Measurements from ENCODE around the gene TSEN34. TPM values are rescaled to one million over a fixed set of nuclear protein-coding genes. Genes with fewer than 3 reads are reported as not detected.

Gene TSEN34
- total and polyA plus RNA-seq, 12 donors = 21.5 to 201 (median 88.7) TPM

DNA sequence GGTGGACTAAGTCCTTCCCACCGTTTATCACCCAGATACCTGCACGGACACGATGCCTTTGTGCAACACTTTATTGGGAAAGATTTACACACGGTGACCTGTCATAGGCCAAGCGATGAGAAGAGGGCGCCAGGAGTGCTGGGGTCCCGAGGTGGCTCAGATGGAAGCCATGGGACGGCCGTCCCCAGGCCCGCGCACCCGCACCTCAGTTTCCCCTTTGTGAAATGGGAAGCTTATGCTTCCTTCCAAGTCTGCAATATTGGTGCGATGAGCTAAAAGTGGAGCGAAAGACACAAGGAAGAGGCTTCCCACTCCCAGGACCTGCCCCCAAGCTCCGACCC, 17.8 kb upstream of the TSEN34 start:
- WGBS, 4 donors = 31 to 70% (median 40%) methylated on average over 2 to 15 of the region's 15 CpGs
- Histone ChIP-seq H3K27ac (no peak overlapping the region), H3K4me1 (replicated peaks in 1 of 2) (peaks cover 6 to 7% of the 10 kb centered on the region in 2 donors), H3K36me3 (replicated peaks in 1 of 2) (peaks cover 0 to 8% of the 10 kb centered on the region in 2 donors), H3K9me3 (replicated peaks in 1 of 3) (no peaks in the 10 kb centered on the region), H3K4me3 (no peak overlapping the region), H3K27me3 (no peaks in the 10 kb centered on the region)
- TF ChIP-seq, protein P1, sequence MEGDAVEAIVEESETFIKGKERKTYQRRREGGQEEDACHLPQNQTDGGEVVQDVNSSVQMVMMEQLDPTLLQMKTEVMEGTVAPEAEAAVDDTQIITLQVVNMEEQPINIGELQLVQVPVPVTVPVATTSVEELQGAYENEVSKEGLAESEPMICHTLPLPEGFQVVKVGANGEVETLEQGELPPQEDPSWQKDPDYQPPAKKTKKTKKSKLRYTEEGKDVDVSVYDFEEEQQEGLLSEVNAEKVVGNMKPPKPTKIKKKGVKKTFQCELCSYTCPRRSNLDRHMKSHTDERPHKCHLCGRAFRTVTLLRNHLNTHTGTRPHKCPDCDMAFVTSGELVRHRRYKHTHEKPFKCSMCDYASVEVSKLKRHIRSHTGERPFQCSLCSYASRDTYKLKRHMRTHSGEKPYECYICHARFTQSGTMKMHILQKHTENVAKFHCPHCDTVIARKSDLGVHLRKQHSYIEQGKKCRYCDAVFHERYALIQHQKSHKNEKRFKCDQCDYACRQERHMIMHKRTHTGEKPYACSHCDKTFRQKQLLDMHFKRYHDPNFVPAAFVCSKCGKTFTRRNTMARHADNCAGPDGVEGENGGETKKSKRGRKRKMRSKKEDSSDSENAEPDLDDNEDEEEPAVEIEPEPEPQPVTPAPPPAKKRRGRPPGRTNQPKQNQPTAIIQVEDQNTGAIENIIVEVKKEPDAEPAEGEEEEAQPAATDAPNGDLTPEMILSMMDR (IDR thresholded peaks at IDR 0.05) = no peak
- TF ChIP-seq POLR2A (IDR thresholded peaks at IDR 0.05) = no peak
- intact Hi-C loops (cut with DNase I) = no loop called here
- DNase-seq = no peak

- Histone ChIP-seq H3K27me3 (no peaks in the 10 kb centered on the region), H3K4me1 (replicated peaks in 1 of 2) (peaks cover 6 to 7% of the 10 kb centered on the region in 2 donors), H3K4me3 (no peak overlapping the region), H3K36me3 (replicated peaks in 1 of 2) (peaks cover 0 to 14% of the 10 kb centered on the region in 2 donors), H3K9me3 (replicated peaks in 1 of 3) (no peaks in the 10 kb centered on the region), H3K27ac (no peak overlapping the region)
- WGBS, 4 donors = 62 to 82% (median 74%) methylated on average over 17 to 25 of the region's 25 CpGs
- intact Hi-C loops (cut with DNase I) = no loop called here
- TF ChIP-seq, protein P1 (IDR thresholded peaks at IDR 0.05) = no peak
- no peak for TF ChIP-seq POLR2A (IDR thresholded peaks at IDR 0.05)
- DNase-seq = no peak
These were observed 16.9 kb upstream of the TSEN34 start for GRCh38 chr19:54173951-54174834.

DNA sequence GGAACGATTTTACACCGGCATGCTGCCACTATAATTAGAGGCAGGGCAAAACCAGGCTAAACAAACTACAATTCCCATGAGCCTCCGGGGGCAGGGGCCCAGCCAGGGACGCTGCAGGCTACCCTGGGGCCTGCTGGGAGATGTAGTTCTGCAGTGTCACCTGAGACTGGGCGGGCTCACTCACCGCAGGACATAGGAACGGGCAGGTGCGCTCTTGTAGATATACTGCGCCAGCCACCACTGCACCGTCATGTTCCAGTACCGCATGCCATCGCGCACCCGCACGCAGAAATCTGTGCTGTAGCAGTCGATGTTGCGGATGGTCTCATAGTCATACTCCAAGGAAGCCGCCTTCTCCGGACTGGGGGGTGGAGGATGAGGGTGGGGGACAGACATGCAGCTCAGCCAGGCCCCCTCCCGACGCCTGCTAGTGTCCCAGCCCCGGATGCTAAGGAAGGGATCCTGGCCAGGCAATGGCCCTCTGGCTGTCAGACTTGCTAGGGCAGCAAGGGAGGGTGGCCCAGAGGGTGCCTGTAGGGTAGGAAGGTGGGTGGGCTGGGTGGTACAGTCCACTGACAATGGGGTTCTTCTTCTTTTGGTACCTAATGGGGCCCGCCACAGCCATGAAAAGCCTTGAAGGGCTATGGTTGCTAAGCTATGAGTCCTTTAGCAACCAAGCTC, 12.4 kb upstream of the TSEN34 start:
- no peaks in the 10 kb centered on the region for H3K27me3 ChIP-seq

More for the DNA sequence above, 12.4 kb upstream of the TSEN34 start:
- intact Hi-C loops (cut with DNase I) = no loop called here
- no peak for TF ChIP-seq POLR2A (IDR thresholded peaks at IDR 0.05)
- TF ChIP-seq, protein P1 (IDR thresholded peaks at IDR 0.05) = no peak
- DNase-seq = no peak
- WGBS, 4 donors = 61 to 82% (median 80%) methylated on average over 6 to 23 of the region's 23 CpGs
- Histone ChIP-seq H3K4me3 (no peak overlapping the region), H3K4me1 (replicated peaks in 1 of 2) (no peaks in the 10 kb centered on the region), H3K27ac (no peak overlapping the region), H3K9me3 (replicated peaks in 1 of 3) (no peaks in the 10 kb centered on the region), H3K36me3 (replicated peaks in 1 of 2) (peaks cover 0 to 44% of the 10 kb centered on the region in 2 donors)

All from adrenal gland (tissue), 12 donors.